Ovary (tissue), 9 donors: Measurements from ENCODE around the gene SLC35B4. TPM values are rescaled to one million over a fixed set of nuclear protein-coding genes. Genes with fewer than 3 reads are reported as not detected.

Experiments
- DNase-seq, 5 donors: peaks; one replicate each; pipeline ENCODE4 v3.0.0-alpha.2; 2019 to 2020
- H3K27ac ChIP-seq, 2 donors: fragments of 200-600 bp; one replicate each; pipeline versions ENCODE4 v1.5.1 to v1.8.0; 2019 to 2022
- H3K27me3 ChIP-seq: fragments of 200-600 bp; one replicate; pipeline ENCODE4 v1.8.0; 2022
- H3K36me3 ChIP-seq: fragments of 200-600 bp; sonication (generic); one replicate; pipeline ENCODE4 v1.5.1; 2019
- H3K4me1 ChIP-seq: one replicate; pipeline ENCODE4 v1.8.1; 2013; ENCODE audit warnings: mild to moderate bottlenecking, moderate library complexity; ENCODE audit not compliant: insufficient read depth
- H3K4me3 ChIP-seq: fragments of 200-600 bp; sonication (generic); one replicate; pipeline ENCODE4 v1.5.1; 2017
- H3K9me3 ChIP-seq, 2 donors: fragments of 200-600 bp in 1 of 2; sonication (generic) in 1 of 2; one replicate each; pipeline versions ENCODE4 v1.5.1 to v1.8.1; 2013 to 2019; ENCODE audit warnings: mild to moderate bottlenecking in 1 of 2, moderate library complexity in 1 of 2
- EP300 ChIP-seq: sonication (generic); formaldehyde crosslinking; IDR thresholded peaks from one replicate; pipeline ENCODE4 v1.6.1; 2017; ENCODE audit warnings: antibody characterized with exemption
- POLR2A ChIP-seq: fragments of 450-650 bp; IDR thresholded peaks from one replicate; pipeline ENCODE4 v1.6.1; 2017; ENCODE audit warnings: antibody characterized with exemption, mild to moderate bottlenecking, moderate library complexity
- WGBS, 3 donors: extraction: QIAGEN DNeasy Blood & Tissue Kit in 1 of 3; methylation state at CpG; one replicate each; pipeline versions ENCODE4 v1.1.5 to v1.1.7; 2013 to 2017; 5-methylcytosine and 5-hydroxymethylcytosine counted together
- intact Hi-C, 4 donors: fragments of 100-400 bp; cut with DNase I; formaldehyde crosslinking; loops; one replicate each; pipeline versions ENCODE4 v1.11.0 to v1.15.1; 2022 to 2023
- polyA plus RNA-seq, 2 donors: library from polyadenylated mRNA; stranded (reverse); fragments of 200-250 nt in 1 of 2; fragments of 350-450 nt in 1 of 2; fragmentation: Illumina TruSeq in 1 of 2; extraction: RNeasy Lipid Tissue Mini Kit (QIAGEN cat#74804) in 1 of 2; gene quantifications; one replicate each; pipeline ENCODE4 v1.2.3, GENCODE V29; 2013 to 2014
- total RNA-seq, 7 donors: library from RNA; depleted of rRNA in 2 of 7; stranded (reverse); fragments of >200 nt in 2 of 7; fragmentation: NEBNext Ultra II Directional in 3 of 7; extraction: Animal tissue kit (Norgen Biotek cat#: 25700) in 3 of 7; gene quantifications; one replicate each; pipeline versions ENCODE4 v1.1.0 to v1.2.4, GENCODE V29; 2016 to 2023
- TF ChIP-seq, protein P1 (sequence below), 3 donors: fragments of 450-650 bp in 2 of 3; fragments of 200-600 bp in 1 of 3; IDR thresholded peaks; one replicate each; pipeline versions ENCODE4 v1.5.1 to v1.8.0; 2016 to 2022; ENCODE audit warnings: antibody characterized with exemption in 3 of 3, mild to moderate bottlenecking in 1 of 3
- donor health status: DM: no; HTN: no; CAD: no; lungs with moderate emphysema.
- donor health status: DM: no; HTN: no; CAD: no.
- donor health status: Bipolar disorder and iron deficiency.
- donor health status: DM: yes; HTN: yes; CAD: no.
- donor health status: DM: no; HTN: no; CAD: no.
- donor health status: DM: yes; HTN: yes; CAD: no.

The SLC35B4 gene
- total and polyA plus RNA-seq, 9 donors, result 3.9 to 25.7 (median 15.7) TPM

DNA sequence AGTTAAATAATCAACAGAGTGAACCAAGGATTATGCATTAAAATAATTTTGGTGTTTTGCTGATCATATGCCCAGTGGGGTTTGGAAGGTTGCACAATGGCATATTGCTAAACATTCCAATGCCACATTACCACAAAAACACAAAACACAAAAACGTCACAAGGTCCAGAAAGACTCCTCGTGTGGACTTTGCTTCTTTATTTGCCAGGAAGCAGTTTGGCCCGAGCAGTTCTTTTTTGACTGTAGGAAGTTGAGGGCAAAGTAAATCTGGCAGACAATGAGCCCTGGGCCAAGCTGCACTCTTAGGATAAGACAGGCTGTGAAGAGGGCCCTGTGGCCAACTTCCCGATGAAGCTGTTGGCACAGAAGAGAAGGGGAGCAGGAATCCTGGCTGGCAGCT, 39.2 kb upstream of the SLC35B4 start:
- WGBS, 3 donors, result 44 to 55% (median 47%) methylated on average over 4 of the region's 4 CpGs
- H3K36me3 ChIP-seq, result no peaks in the 10 kb centered on the region
- intact Hi-C loops, result no loop called here
- H3K27ac ChIP-seq, result no peak overlapping the region
- no peaks in the 10 kb centered on the region for H3K27me3 ChIP-seq
- no peak for DNase-seq
- no peak overlapping the region for H3K4me3 ChIP-seq
- H3K4me1 ChIP-seq, result peaks cover 2% of the 10 kb centered on the region
- TF ChIP-seq, protein P1, sequence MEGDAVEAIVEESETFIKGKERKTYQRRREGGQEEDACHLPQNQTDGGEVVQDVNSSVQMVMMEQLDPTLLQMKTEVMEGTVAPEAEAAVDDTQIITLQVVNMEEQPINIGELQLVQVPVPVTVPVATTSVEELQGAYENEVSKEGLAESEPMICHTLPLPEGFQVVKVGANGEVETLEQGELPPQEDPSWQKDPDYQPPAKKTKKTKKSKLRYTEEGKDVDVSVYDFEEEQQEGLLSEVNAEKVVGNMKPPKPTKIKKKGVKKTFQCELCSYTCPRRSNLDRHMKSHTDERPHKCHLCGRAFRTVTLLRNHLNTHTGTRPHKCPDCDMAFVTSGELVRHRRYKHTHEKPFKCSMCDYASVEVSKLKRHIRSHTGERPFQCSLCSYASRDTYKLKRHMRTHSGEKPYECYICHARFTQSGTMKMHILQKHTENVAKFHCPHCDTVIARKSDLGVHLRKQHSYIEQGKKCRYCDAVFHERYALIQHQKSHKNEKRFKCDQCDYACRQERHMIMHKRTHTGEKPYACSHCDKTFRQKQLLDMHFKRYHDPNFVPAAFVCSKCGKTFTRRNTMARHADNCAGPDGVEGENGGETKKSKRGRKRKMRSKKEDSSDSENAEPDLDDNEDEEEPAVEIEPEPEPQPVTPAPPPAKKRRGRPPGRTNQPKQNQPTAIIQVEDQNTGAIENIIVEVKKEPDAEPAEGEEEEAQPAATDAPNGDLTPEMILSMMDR (IDR thresholded peaks at IDR 0.05), result no peak
- TF ChIP-seq EP300 (no peak), POLR2A (no peak)
- no peaks in the 10 kb centered on the region for H3K9me3 ChIP-seq

DNA sequence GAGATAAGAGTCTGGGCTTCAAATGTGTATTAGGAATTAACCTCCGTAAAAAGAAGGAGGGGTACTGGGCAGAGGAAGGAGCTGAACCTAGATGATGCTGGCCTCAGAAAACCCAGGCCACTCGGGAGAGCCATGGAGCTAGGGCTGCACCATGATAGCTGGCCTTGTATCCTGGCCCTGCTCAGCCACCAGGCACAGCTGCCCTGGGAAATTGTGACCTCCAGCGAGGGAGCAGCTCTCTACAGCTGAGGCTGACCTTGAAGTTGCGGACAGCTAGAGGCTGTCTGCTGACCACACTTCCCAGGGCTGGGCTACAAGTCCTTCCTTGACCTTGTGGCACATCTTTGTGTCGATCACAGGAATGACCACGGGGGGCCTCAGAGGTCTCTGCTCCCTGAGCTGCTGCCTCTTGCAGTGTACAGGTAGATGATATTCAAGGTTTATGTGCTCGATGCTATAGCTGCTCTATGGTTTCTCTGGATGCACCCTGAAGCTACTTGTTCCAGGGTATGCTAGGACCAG, 38.3 kb upstream of the SLC35B4 start:
- 32 to 48% (median 36%) methylated on average over 7 of the region's 7 CpGs for WGBS, 3 donors
- TF ChIP-seq POLR2A (no peak), EP300 (no peak)
- TF ChIP-seq, protein P1 (IDR thresholded peaks at IDR 0.05), result no peak
- intact Hi-C loops, result no loop called here

DNA sequence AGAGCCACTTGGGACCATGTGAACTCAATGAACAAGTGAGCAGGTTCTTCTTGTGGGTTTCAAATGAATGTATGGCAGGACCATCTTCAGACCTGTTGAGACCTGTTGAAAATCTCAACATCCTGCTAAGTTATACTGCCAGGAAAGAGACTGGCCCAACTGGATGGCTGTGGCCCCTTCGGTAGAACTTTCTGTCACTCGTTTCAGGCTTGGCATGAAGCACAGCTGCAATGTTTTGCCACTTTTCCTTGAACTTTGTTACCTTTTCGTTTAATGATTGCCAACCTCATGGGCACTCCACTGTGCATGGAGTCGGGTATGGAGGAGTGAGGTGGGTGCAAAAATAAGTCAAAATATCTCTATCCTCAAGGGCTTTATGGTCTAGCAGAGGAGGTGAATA, 36.7 kb upstream of the SLC35B4 start:
- H3K27me3 ChIP-seq, result no peaks in the 10 kb centered on the region
- no peak overlapping the region for H3K4me3 ChIP-seq
- DNase-seq, result no peak
- no peaks in the 10 kb centered on the region for H3K4me1 ChIP-seq
- 77 to 91% (median 79%) methylated on average over 4 of the region's 4 CpGs for WGBS, 3 donors
- TF ChIP-seq, protein P1 (IDR thresholded peaks at IDR 0.05), result no peak
- no peak for TF ChIP-seq POLR2A
- TF ChIP-seq EP300, result no peak
- no peak overlapping the region for H3K27ac ChIP-seq
- no peaks in the 10 kb centered on the region for H3K36me3 ChIP-seq
- H3K9me3 ChIP-seq, result no peaks in the 10 kb centered on the region
- intact Hi-C loops, result no loop called here

More for the DNA sequence above, 38.3 kb upstream of the SLC35B4 start:
- no peak for DNase-seq
- Histone ChIP-seq H3K9me3 (no peaks in the 10 kb centered on the region), H3K27me3 (no peaks in the 10 kb centered on the region), H3K4me1 (peaks cover 2% of the 10 kb centered on the region), H3K36me3 (no peaks in the 10 kb centered on the region), H3K4me3 (no peak overlapping the region), H3K27ac (no peak overlapping the region)

DNA sequence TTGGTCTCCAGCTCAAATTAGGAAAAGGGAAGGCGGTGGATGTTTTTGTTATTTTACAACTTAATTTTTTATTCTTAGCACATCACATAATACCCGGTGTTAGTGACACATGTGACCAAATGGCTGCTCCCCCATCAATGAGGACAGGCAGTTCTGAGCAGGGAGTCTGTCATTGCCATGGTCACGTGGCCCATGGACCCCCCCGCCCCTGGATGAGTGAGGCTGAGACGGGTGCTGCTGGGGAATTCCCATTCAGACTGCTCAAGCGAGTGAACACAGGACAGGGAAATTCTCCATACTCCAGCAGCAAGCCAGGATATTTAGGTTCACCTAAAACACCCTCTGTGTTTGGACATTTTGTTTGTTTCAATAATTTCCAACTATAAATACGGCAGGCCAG, 34.7 kb upstream of the SLC35B4 start:
- no peak overlapping the region for H3K27ac ChIP-seq
- no peak for TF ChIP-seq EP300
- TF ChIP-seq, protein P1 (IDR thresholded peaks at IDR 0.05), result no peak
- TF ChIP-seq POLR2A, result no peak
- 43 to 54% (median 44%) methylated on average over 7 of the region's 7 CpGs for WGBS, 3 donors
- H3K4me1 ChIP-seq, result no peaks in the 10 kb centered on the region
- no peak overlapping the region for H3K4me3 ChIP-seq
- no peaks in the 10 kb centered on the region for H3K9me3 ChIP-seq
- H3K36me3 ChIP-seq, result no peaks in the 10 kb centered on the region
- DNase-seq, result no peak
- intact Hi-C loops, result no loop called here
- H3K27me3 ChIP-seq, result no peaks in the 10 kb centered on the region
